NT2/D1 (cell line): Measurements from ENCODE around the gene PLS1.

Experiments
- SUZ12 ChIP-seq: IDR thresholded peaks from 2 replicates; pipeline ENCODE4 v1.6.1; 2011; ENCODE audit not compliant: insufficient read length, insufficient read depth; ENCODE audit errors: extremely low read depth
- YY1 ChIP-seq: IDR thresholded peaks from 2 replicates; pipeline ENCODE4 v1.6.1; 2011; ENCODE audit not compliant: insufficient read length, insufficient read depth

- TF ChIP-seq SUZ12 (no peak), YY1 (no peak)
Measured at GRCh38 chr3:142680710-142681109, 84.5 kb downstream of the PLS1 start.
